ENCODE results near the gene CAP2. TPM values are rescaled to one million over a fixed set of nuclear protein-coding genes. Genes with fewer than 3 reads are reported as not detected.

CAP2 gene
- total and polyA plus RNA-seq, 9 of the 15 experiments (the other 6 are each of a cell fraction or from before 2014, with no cell fraction given), result not detected

GRCh38 chr6:17347012-17347411, 46.4 kb upstream of the CAP2 start:
- ATAC-seq (no peak), FAIRE-seq (no peak), DNase-seq (ENCODE audit: extremely low read depth in 1 of 4, low spot score in 3 of 4) (no peak)
- no peak overlapping the region for H2AFZ ChIP-seq (ENCODE audit: low read depth, low read length)
- WGBS (ENCODE audit: insufficient coverage, low coverage, missing lambda C conversion rate), result 0% methylated on average over 2 of the region's 2 CpGs
- H3K4me2 ChIP-seq (ENCODE audit: insufficient read depth, low read length), result no peak overlapping the region
- ChIA-PET CTCF (ENCODE audit: low intra/inter-chr PET ratio) (no interaction called here), POLR2A (no interaction called here)
- in situ Hi-C loops (cut with MboI), result no loop called here
- H3K79me2 ChIP-seq (ENCODE audit: control insufficient read depth, insufficient read depth, low read length), result no peaks in the 10 kb centered on the region
- H3K36me3 ChIP-seq (ENCODE audit: control insufficient read depth, insufficient read depth, low read length), result no peaks in the 10 kb centered on the region
- H3K27me3 ChIP-seq (ENCODE audit: control insufficient read depth in 2 of 2, insufficient read depth in 2 of 2, low read length in 2 of 2), result no peaks in the 10 kb centered on the region
- no peak overlapping the region for H3K27ac ChIP-seq (ENCODE audit: extremely low read depth, low read depth, low read length)
- H3K9me3 ChIP-seq (replicated peaks; ENCODE audit: control insufficient read depth, insufficient read depth, low read depth, low read length), result no peaks in the 10 kb centered on the region
- TF ChIP-seq POLR2AphosphoS2 (IDR thresholded peaks at IDR 0.05; ENCODE audit: low read length) (no peak), DLX4 (CRISPR knock-in tag; IDR thresholded peaks at IDR 0.05) (no peak), FOXA1 (IDR thresholded peaks at IDR 0.05; ENCODE audit: borderline replicate concordance) (no peak), RAD21 (CRISPR knock-in tag; conservative IDR thresholded peaks at IDR 0.05 in 1 of 2, IDR thresholded peaks at IDR 0.05 in 1 of 2) (no peak)
- TF ChIP-seq, protein P1, sequence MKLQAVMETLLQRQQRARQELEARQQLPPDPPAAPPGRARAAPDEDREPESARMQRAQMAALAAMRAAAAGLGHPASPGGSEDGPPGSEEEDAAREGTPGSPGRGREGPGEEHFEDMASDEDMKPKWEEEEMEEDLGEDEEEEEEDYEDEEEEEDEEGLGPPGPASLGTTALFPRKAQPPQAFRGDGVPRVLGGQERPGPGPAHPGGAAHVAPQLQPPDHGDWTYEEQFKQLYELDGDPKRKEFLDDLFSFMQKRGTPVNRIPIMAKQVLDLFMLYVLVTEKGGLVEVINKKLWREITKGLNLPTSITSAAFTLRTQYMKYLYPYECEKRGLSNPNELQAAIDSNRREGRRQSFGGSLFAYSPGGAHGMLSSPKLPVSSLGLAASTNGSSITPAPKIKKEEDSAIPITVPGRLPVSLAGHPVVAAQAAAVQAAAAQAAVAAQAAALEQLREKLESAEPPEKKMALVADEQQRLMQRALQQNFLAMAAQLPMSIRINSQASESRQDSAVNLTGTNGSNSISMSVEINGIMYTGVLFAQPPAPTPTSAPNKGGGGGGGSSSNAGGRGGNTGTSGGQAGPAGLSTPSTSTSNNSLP (IDR thresholded peaks at IDR 0.05; ENCODE audit: borderline replicate concordance, low read depth, low read length), result no peak
- TF ChIP-seq, protein P2, sequence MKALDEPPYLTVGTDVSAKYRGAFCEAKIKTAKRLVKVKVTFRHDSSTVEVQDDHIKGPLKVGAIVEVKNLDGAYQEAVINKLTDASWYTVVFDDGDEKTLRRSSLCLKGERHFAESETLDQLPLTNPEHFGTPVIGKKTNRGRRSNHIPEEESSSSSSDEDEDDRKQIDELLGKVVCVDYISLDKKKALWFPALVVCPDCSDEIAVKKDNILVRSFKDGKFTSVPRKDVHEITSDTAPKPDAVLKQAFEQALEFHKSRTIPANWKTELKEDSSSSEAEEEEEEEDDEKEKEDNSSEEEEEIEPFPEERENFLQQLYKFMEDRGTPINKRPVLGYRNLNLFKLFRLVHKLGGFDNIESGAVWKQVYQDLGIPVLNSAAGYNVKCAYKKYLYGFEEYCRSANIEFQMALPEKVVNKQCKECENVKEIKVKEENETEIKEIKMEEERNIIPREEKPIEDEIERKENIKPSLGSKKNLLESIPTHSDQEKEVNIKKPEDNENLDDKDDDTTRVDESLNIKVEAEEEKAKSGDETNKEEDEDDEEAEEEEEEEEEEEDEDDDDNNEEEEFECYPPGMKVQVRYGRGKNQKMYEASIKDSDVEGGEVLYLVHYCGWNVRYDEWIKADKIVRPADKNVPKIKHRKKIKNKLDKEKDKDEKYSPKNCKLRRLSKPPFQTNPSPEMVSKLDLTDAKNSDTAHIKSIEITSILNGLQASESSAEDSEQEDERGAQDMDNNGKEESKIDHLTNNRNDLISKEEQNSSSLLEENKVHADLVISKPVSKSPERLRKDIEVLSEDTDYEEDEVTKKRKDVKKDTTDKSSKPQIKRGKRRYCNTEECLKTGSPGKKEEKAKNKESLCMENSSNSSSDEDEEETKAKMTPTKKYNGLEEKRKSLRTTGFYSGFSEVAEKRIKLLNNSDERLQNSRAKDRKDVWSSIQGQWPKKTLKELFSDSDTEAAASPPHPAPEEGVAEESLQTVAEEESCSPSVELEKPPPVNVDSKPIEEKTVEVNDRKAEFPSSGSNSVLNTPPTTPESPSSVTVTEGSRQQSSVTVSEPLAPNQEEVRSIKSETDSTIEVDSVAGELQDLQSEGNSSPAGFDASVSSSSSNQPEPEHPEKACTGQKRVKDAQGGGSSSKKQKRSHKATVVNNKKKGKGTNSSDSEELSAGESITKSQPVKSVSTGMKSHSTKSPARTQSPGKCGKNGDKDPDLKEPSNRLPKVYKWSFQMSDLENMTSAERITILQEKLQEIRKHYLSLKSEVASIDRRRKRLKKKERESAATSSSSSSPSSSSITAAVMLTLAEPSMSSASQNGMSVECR (CRISPR knock-in tag; IDR thresholded peaks at IDR 0.05), result no peak
- no peaks in the 10 kb centered on the region for H3K9me1 ChIP-seq (ENCODE audit: control insufficient read depth, insufficient read depth, low read length)
- intact Hi-C loops (cut with micrococcal nuclease), result no loop called here
- H3K4me1 ChIP-seq (replicated peaks in 1 of 2; ENCODE audit: control insufficient read depth in 2 of 2, insufficient read depth in 2 of 2, low read length in 2 of 2), result no peaks in the 10 kb centered on the region
- BruUV-seq (replicated peaks), result no TSS peak
- H4K20me1 ChIP-seq (replicated peaks; ENCODE audit: control insufficient read depth, insufficient read depth, low read length), result no peaks in the 10 kb centered on the region
- no peak overlapping the region for H3K9ac ChIP-seq (ENCODE audit: insufficient read depth in 1 of 2, low read depth in 2 of 2, low read length in 2 of 2)
- H3K4me3 ChIP-seq, result no peak overlapping the region
